Loucy (cell line): ENCODE measurements around the gene SFMBT2.

Experiments used
- CTCF ChIP-seq: fragments of 200-600 bp; sonication (generic); conservative IDR thresholded peaks from 2 replicates; pipeline ENCODE4 v1.5.1; 2014; ENCODE audit warnings: mild to moderate bottlenecking, antibody characterized with exemption, low read length
- EZH2phosphoT487 ChIP-seq: fragments of 200-600 bp; IDR thresholded peaks from 2 replicates; pipeline ENCODE4 v1.6.1; 2018; ENCODE audit warnings: antibody characterized with exemption, mild to moderate bottlenecking, moderate library complexity, borderline replicate concordance

GRCh38 chr10:7306147-7306546 is 104.7 kb downstream of the SFMBT2 start:
- TF ChIP-seq CTCF (no peak), EZH2phosphoT487 (no peak)
